Fibroblast of lung (primary cell): ENCODE measurements around the gene SAMD11. TPM values are rescaled to one million over a fixed set of nuclear protein-coding genes. Genes with fewer than 3 reads are reported as not detected.

Experiments used
- DNase-seq, 2 donors: peaks; one replicate each; pipeline versions ENCODE4 v3.0.0 to v3.0.0-alpha.2; 2010; ENCODE audit warnings: low read depth in 2 of 2
- H2AFZ ChIP-seq: 2 replicates; pipeline ENCODE4 v1.5.1; 2012; ENCODE audit warnings: low read length, control low read depth, inconsistent platforms
- H3K27ac ChIP-seq: 2 replicates; pipeline ENCODE4 v1.5.1; 2011; ENCODE audit warnings: low read length, control low read depth; ENCODE audit not compliant: insufficient read depth
- H3K27me3 ChIP-seq: 2 replicates; pipeline ENCODE4 v1.5.1; 2011; ENCODE audit warnings: mild to moderate bottlenecking, low read length; ENCODE audit not compliant: control insufficient read depth, insufficient read depth
- H3K36me3 ChIP-seq: 2 replicates; pipeline ENCODE4 v1.5.1; 2011; ENCODE audit warnings: low read length; ENCODE audit not compliant: control insufficient read depth, insufficient read depth
- H3K4me1 ChIP-seq: 2 replicates; pipeline ENCODE4 v1.5.1; 2011; ENCODE audit warnings: low read length; ENCODE audit not compliant: control insufficient read depth, insufficient read depth; ENCODE audit errors: extremely low read depth
- H3K4me2 ChIP-seq: 2 replicates; pipeline ENCODE4 v1.5.1; 2011; ENCODE audit warnings: low read length, control low read depth; ENCODE audit not compliant: insufficient read depth; ENCODE audit errors: extremely low read depth
- H3K4me3 ChIP-seq, 4 experiments: fragments of 200-600 bp in 1 of 4; sonication (generic) in 1 of 4; replicated peaks in 1 of 4; 2 replicates each; pipeline ENCODE4 v1.5.1; 2011 to 2016; ENCODE audit warnings: low read length in 4 of 4, low read depth in 3 of 4, mild to moderate bottlenecking in 3 of 4, control low read depth in 2 of 4, inconsistent platforms in 1 of 4, mixed read lengths in 1 of 4; ENCODE audit not compliant: insufficient read depth in 1 of 4; ENCODE audit errors: control extremely low read depth in 1 of 4
- H3K79me2 ChIP-seq: 2 replicates; pipeline ENCODE4 v1.5.1; 2012; ENCODE audit warnings: mild to moderate bottlenecking, low read length, inconsistent platforms; ENCODE audit not compliant: control insufficient read depth, insufficient read depth
- H3K9ac ChIP-seq: 2 replicates; pipeline ENCODE4 v1.5.1; 2011; ENCODE audit warnings: mild to moderate bottlenecking, low read length, control low read depth; ENCODE audit not compliant: insufficient read depth
- H3K9me3 ChIP-seq: 2 replicates; pipeline ENCODE4 v1.5.1; 2012; ENCODE audit warnings: low read depth, low read length; ENCODE audit not compliant: control insufficient read depth, insufficient read depth
- H4K20me1 ChIP-seq: 2 replicates; pipeline ENCODE4 v1.5.1; 2011; ENCODE audit warnings: low read length; ENCODE audit not compliant: control insufficient read depth, insufficient read depth; ENCODE audit errors: extremely low read depth
- EZH2 ChIP-seq: IDR thresholded peaks from 2 replicates; pipeline ENCODE4 v1.5.1; 2012; ENCODE audit warnings: low read length, control low read depth, mild to moderate bottlenecking; ENCODE audit errors: missing control alignments
- polyA plus RNA-seq, 2 donors: library from polyadenylated mRNA; depleted of rRNA in 1 of 2; stranded (reverse) in 1 of 2; unstranded in 1 of 2; fragments of >200 nt; gene quantifications; 2 replicates each; pipeline ENCODE4 v1.2.1, GENCODE V29; 2011 to 2012; ENCODE audit warnings: missing spikeins in 1 of 2
- total RNA-seq: library from RNA; depleted of rRNA; stranded (reverse); fragments of >200 nt; gene quantifications from 2 replicates; pipeline ENCODE4 v1.2.1, GENCODE V29; 2014
- TF ChIP-seq, protein P1 (sequence below), 2 donors: IDR thresholded peaks in 1 of 2; conservative IDR thresholded peaks in 1 of 2; 1 replicate in 1 of 2; 2 replicates in 1 of 2; pipeline ENCODE4 v1.5.1; 2011 to 2012; ENCODE audit warnings: low read length in 2 of 2, control low read depth in 1 of 2, inconsistent platforms in 1 of 2, low read depth in 1 of 2, mild to moderate bottlenecking in 1 of 2

SAMD11 gene
- total and polyA plus RNA-seq, 2 donors (not counting 1 experiment from before 2014, with no cell fraction given): 0.40 to 3.8 TPM

DNA sequence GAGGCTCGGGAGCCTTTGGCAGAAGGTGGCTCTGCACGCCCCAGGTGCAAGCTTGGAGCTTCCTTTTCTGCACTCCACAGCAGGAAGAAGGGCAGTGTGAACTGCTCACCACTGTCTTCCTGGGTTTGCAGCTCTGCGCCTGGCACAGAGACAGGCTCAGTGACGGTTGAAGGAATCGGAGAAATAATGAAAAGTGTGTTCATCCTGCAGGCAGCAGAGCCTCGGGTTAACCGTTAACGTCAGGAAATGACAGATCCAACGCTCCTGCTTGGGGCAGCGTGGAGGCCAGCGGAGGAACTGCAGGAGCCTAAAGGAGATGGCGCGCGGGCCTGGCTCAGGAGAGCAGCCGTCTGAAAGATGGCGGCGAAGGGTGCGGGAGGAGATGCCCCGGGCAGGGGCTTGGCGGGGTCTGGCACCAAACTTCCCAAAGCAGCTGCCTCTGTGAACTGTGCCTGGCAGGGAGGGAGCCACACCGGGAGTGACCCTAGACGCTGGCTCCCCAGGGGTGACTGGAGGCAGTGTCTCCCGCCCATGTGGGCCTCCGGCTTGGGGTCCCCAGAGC, 10.9 kb upstream of the SAMD11 start:
- Histone ChIP-seq H3K36me3 (no peaks in the 10 kb centered on the region), H3K9me3 (no peaks in the 10 kb centered on the region), H4K20me1 (no peaks in the 10 kb centered on the region), H3K27ac (no peak overlapping the region), H3K79me2 (no peaks in the 10 kb centered on the region), H3K4me3 (no peak overlapping the region), H3K4me2 (no peak overlapping the region), H3K27me3 (peaks cover 27% of the 10 kb centered on the region), H2AFZ (no peak overlapping the region), H3K9ac (no peak overlapping the region), H3K4me1 (no peaks in the 10 kb centered on the region)
- TF ChIP-seq, protein P1, sequence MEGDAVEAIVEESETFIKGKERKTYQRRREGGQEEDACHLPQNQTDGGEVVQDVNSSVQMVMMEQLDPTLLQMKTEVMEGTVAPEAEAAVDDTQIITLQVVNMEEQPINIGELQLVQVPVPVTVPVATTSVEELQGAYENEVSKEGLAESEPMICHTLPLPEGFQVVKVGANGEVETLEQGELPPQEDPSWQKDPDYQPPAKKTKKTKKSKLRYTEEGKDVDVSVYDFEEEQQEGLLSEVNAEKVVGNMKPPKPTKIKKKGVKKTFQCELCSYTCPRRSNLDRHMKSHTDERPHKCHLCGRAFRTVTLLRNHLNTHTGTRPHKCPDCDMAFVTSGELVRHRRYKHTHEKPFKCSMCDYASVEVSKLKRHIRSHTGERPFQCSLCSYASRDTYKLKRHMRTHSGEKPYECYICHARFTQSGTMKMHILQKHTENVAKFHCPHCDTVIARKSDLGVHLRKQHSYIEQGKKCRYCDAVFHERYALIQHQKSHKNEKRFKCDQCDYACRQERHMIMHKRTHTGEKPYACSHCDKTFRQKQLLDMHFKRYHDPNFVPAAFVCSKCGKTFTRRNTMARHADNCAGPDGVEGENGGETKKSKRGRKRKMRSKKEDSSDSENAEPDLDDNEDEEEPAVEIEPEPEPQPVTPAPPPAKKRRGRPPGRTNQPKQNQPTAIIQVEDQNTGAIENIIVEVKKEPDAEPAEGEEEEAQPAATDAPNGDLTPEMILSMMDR (conservative IDR thresholded peaks at IDR 0.05 in 1 of 2, IDR thresholded peaks at IDR 0.05 in 1 of 2; ENCODE audit: low read depth in 1 of 2, low read length in 2 of 2): peak in 1 of 2 donors; percentile 31
- TF ChIP-seq EZH2: no peak
- peak in 1 of 2 donors; percentile 40 for DNase-seq

DNA sequence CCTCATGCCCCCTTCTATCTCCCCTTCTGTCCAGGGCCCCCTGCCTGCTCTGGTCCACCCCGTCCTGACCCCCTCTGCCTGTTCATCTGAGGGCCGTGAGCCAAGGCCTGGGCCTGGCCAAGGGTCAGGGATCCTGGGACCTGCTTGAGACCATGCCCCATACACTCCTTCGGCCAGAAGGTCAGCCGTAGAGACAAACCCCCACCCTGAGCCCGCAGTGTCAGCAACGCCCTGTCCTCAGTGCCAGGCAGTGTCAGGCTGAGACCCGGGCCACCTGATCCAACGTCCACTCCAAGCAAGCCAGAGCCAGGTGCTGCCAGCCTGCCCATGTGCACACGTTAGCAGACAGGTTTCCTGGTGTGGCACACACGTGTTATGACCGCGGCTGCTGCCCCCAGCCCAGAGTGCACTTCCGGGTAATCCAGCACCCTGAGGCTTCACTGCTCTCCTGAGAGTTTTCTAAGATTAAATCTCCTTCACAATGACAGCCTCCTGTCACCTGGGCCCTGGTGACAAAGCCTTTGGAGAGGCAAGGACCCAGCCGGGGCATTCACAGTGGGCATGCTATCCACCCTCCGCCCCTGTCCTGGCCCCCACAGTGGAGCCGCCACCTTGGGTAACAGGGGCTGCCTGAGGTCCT, 10.1 kb upstream of the SAMD11 start:
- no peak overlapping the region for H3K4me3 ChIP-seq
- DNase-seq: no peak
- no peak overlapping the region for H3K9ac ChIP-seq
- H4K20me1 ChIP-seq: no peaks in the 10 kb centered on the region
- no peaks in the 10 kb centered on the region for H3K36me3 ChIP-seq
- no peaks in the 10 kb centered on the region for H3K79me2 ChIP-seq
- H3K27ac ChIP-seq: no peak overlapping the region
- H3K9me3 ChIP-seq: no peaks in the 10 kb centered on the region
- H3K4me2 ChIP-seq: no peak overlapping the region
- H3K27me3 ChIP-seq: peaks cover 34% of the 10 kb centered on the region
- H3K4me1 ChIP-seq: no peaks in the 10 kb centered on the region
- peak; percentile 42 for TF ChIP-seq EZH2
- TF ChIP-seq, protein P1 (conservative IDR thresholded peaks at IDR 0.05 in 1 of 2, IDR thresholded peaks at IDR 0.05 in 1 of 2; ENCODE audit: low read depth in 1 of 2, low read length in 2 of 2): no peak
- H2AFZ ChIP-seq: no peak overlapping the region

DNA sequence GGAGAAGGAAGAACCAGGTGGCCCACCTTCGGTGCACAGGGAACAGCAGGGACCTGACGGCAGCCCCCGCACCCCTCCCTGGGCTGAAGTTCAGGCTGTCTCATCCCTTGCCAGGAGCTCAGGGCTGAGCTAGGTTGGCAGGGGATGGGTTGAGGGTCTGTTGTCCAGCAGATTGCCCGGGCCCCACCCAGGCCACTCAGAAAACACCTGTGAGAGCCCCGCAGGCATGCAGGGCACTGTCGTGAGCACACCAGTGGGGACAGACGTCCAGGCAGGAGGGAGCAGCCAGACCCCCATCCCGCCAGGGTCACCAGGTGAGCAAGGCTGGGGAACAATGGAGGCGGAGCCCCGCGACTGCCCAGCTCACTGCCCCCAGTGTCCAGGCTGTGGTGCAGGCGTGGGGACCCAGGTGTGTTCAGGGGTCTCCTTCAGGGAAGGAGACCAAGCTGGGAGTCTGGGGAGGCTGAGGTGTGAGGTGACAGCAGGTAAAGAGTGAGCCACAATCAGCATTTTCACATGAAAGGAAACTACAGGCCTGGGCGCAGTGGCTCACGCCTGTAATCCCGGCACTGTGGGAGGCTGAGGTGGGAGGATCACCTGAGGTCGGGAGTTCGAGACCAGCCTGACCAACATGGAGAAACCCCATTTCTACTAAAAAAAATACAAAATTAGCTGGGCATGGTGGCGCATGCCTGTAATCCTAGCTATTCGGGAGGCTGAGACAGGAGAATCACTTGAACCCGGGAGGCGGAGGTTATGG, 9.4 kb upstream of the SAMD11 start:
- H3K36me3 ChIP-seq: no peaks in the 10 kb centered on the region
- H3K79me2 ChIP-seq: no peaks in the 10 kb centered on the region
- no peak for TF ChIP-seq EZH2
- TF ChIP-seq, protein P1 (conservative IDR thresholded peaks at IDR 0.05 in 1 of 2, IDR thresholded peaks at IDR 0.05 in 1 of 2; ENCODE audit: low read depth in 1 of 2, low read length in 2 of 2): no peak
- H2AFZ ChIP-seq: no peak overlapping the region
- DNase-seq: no peak
- no peak overlapping the region for H3K4me3 ChIP-seq
- H3K4me2 ChIP-seq: no peak overlapping the region
- H4K20me1 ChIP-seq: no peaks in the 10 kb centered on the region
- H3K27ac ChIP-seq: no peak overlapping the region
- no peaks in the 10 kb centered on the region for H3K4me1 ChIP-seq
- H3K9ac ChIP-seq: no peak overlapping the region
- H3K9me3 ChIP-seq: no peaks in the 10 kb centered on the region
- H3K27me3 ChIP-seq: peaks cover 42% of the 10 kb centered on the region
